B cell (primary cell): Measurements from ENCODE around the gene PNKP.

Experiments
- EZH2 ChIP-seq: IDR thresholded peaks from 2 replicates; pipeline ENCODE4 v1.6.1; 2012; ENCODE audit warnings: borderline replicate concordance, low read depth, mild to moderate bottlenecking, moderate library complexity, low read length; ENCODE audit not compliant: insufficient read depth, poor library complexity, severe bottlenecking
- TF ChIP-seq, protein P1 (sequence below): fragments of 200-600 bp; IDR thresholded peaks from one replicate; pipeline ENCODE4 v1.8.0; 2022; ENCODE audit warnings: antibody characterized with exemption, mild to moderate bottlenecking

DNA sequence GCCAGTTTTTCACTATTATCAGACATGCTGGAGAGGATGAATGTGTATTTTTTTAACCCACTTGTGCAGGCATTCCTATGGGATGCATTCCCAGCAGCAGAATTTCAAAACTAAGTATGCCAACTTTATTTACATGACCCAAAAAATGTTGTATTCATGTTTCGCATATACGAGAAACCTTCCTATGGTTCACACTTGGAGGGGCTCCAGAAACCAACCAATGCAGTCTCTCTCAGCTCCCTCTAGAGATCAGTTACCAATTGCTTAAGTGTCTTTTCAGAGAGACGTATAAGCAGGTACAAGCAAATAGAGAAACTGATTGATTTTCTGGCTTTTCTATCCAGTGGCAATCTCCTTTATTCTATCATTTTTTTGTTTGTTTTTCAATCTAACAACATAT, 22.0 kb downstream of the PNKP start:
- TF ChIP-seq EZH2 = no peak
- TF ChIP-seq, protein P1, sequence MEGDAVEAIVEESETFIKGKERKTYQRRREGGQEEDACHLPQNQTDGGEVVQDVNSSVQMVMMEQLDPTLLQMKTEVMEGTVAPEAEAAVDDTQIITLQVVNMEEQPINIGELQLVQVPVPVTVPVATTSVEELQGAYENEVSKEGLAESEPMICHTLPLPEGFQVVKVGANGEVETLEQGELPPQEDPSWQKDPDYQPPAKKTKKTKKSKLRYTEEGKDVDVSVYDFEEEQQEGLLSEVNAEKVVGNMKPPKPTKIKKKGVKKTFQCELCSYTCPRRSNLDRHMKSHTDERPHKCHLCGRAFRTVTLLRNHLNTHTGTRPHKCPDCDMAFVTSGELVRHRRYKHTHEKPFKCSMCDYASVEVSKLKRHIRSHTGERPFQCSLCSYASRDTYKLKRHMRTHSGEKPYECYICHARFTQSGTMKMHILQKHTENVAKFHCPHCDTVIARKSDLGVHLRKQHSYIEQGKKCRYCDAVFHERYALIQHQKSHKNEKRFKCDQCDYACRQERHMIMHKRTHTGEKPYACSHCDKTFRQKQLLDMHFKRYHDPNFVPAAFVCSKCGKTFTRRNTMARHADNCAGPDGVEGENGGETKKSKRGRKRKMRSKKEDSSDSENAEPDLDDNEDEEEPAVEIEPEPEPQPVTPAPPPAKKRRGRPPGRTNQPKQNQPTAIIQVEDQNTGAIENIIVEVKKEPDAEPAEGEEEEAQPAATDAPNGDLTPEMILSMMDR = no peak
